GM21360 (cell line): ENCODE measurements around the gene SELPLG.
"Not testable (repeated sequence)": the region's sequence is repeated elsewhere in the genome, so short reads cannot be mapped to it uniquely, and the experiment has no call there.

Experiments used
- ATAC-seq: cut with Tn5 transposase; IDR thresholded peaks from one replicate; pipeline ENCODE4 v1.9.1; 2021; ENCODE audit warnings: mild to moderate bottlenecking, moderate library complexity; ENCODE audit not compliant: unreplicated experiment

Gene SELPLG

DNA sequence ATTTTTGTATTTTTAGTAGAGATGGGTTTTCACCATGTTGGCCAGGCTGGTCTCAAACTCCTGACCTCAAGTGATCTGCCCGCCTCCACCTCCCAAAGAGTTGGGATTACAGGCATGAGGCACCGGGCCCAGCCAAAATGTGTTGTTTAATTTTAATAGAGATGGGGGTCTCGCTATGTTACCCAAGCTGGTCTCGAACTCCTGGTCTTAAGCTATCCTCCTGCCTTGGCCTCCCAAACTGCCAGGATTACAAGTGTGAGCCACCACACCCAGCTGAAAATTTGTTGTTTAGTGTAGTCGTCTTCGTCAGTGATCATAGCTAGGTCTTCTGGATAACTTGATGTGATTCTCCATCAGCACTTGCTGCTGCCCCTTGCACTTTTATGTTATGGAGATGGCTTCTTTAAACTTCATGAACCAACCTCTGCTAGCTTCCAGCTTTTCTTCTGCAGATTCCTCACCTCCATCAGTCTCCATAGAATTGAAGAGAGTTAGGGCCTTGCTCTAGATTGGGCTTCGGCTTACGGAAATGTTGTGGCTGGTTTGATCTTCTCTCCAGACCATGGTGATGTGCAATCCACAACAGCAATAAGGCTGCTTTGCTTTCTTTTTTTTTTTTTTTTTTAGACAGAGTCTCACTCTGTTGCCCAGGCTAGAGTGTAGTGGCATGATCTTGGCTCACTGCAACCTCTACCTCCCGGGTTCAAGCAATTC lies 58.3 kb downstream of the SELPLG start:
- no peak for ATAC-seq

DNA sequence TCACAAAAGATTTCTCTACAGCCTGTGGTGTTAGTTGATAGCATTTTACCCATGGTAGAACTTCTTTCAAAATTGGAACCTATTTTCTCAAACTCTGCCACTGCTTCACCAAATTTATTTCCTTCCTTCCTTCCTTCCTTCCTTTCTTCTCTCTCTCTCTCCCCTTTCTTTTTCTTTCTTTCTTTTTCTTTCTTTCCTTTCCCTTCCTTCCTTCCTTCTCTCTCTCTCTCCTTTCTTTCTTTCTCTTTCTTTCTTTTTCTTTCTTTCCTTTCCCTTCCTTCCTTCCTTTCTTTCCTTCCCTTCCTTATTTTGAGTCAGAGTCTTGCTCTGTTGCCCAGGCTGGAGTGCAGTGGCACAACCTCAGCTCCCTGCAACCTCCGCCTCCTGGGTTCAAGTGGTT lies 59.4 kb downstream of the SELPLG start:
- not testable (repeated sequence) for ATAC-seq

DNA sequence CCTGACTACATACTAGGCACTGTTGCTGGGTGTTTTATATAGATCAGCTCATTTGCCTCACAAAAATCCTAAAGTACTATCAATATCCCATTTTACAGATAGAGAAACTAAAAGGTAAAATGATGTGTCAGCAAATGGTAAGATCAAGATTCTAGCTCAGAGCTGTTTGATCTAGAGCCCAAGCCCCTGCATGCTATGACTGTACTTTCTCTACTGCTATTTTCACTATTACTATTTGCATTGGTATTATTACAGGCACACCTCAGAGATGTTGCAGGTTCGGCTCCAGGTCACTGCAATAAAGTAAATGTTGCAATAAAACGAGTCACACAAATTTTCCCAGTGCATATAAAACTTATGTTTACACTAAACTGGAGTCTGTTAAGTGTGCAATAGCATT lies 60.4 kb downstream of the SELPLG start:
- no peak for ATAC-seq

DNA sequence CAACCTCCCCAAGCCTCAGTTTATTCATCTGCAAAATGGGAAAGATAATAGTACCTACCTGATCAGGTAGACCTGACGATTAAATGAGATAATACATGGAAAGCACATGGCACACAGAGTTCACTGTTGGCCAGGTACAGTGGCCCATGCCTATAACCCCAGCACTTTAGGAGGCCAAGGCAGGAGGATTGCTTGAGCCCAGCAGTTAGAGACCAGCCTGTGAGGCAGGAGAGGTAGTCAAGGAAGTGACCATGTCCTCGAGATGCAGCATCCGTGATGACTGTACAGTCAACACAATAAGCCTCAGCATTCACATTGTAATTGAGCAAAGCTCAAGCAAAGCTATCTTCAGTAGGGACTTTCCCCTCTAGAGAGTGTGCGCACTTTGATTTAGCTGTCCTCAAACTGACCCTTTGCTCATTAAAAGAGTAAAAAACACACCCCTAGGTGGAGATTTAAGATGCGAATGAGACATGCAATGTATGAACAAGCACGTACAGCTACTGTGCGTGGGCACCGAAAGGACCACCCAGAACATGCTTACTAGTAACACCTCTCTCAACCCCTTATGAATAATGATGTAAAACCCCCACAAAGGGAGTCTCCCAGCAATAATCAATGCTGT lies 61.4 kb downstream of the SELPLG start:
- ATAC-seq, result no peak
